NCI-H1417 (cell line): Measurements from ENCODE around the gene TMEFF2.

Source experiments
- DNase-seq, 3 experiments: peaks; one replicate each; lab custom pipeline; 2025; lab: John Stamatoyannopoulos, UW

Gene TMEFF2, protein sequence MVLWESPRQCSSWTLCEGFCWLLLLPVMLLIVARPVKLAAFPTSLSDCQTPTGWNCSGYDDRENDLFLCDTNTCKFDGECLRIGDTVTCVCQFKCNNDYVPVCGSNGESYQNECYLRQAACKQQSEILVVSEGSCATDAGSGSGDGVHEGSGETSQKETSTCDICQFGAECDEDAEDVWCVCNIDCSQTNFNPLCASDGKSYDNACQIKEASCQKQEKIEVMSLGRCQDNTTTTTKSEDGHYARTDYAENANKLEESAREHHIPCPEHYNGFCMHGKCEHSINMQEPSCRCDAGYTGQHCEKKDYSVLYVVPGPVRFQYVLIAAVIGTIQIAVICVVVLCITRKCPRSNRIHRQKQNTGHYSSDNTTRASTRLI

DNA sequence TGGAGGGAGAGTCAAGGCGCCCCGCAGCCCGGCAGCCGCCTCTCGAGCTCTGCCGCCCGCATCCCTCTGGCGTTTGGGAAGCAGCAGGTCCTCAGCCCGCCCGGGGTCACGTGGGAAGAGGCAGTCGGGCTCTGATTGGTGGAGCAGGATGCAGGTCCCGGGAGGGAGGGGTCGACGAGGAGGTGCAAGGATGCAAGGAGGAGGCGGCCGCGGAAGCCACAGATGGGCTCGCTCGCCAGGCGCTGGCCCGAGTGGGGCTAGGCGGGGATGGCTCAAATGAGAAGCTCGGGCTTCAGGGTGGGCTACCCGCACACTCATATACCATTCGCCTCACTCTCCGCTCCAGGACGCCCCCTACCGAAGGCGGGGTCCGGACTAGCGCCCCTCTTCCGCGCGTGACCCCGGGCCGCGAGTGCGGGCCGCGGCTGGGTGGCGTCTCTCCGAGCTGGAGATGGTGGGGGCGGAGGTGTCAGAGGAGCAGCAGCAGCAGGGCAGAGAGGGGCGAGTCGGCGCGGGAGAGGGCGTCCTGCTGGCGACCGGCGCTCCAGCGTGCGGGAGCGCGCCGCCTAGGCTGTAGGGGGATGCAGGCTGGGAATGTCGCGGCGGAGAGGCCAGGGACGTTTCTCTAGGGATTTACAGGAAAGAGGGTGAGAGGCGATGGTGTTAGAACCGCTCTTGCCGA is at the start of gene TMEFF2:
Gene TMEFF2, minus strand, starts transcription at position 68 of the 682 bp plus-strand sequence. CDS start 409 bp downstream, outside the sequence.
- DNase-seq: peak; percentile 63 to 97 (median 95)

DNA sequence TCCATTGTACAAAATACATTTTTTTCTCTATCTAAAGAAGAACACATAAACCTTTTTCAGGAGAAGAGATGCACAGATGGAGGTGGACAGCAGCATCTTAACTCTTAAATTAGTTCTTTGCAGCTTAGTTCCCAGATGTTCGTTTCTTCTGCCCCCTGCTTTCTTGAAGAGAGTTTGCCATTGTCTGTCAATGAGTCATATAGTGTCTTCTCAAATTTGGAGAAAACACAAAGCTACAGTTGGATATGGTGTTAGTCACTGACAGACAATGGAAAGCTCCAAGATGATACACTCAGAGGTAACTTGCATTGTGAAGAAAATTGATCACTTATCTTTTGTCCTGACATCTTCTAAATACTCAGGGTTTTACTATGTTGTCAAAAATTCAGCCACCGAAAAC is 48.8 kb upstream of the TMEFF2 start:
- DNase-seq: no peak

DNA sequence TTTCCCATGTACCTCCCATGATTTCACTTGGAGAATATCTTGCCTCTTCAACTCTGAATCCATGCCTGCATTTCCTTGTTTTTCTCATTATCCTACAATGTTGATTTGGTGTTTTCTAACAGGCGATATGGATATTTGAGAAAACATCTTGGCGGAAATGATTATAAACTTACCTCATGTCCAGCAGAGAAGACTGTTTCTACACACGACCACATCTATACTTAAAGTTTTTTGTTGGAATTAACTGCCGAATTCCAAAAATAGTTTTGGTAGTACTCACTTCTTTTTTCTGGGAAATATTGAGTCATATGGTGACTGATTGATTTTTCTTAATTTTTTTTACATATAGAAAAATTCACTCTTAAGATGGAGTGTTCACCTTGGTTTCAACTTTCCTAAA is 41.4 kb upstream of the TMEFF2 start:
- no peak for DNase-seq

DNA sequence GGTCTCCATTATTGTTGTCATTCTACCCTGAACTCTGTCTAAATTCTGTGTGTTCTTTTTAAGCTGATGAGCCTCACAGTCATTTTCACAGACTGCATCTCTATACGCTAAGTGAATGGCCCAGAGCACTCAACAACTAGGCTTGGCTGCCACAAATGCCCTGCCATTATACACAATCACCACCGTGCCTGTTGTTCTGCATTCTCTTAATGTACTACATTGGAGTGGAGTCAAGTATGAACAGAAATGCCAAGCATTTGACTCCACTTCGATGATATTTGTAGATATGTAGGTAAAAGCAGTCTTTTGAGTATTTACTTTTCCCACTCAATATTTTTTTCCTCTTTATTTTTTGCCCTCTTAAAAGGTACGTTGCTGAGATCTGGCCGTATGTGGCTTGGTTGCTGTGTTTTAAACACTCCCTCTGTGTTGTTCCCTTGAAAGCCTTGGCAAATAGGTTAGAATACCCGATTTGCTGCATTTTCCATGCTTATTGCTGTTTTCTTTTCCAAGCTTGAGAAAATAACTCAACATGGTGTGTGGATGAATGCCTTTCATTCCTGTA is 36.2 kb upstream of the TMEFF2 start:
- DNase-seq: peak in 2 of 3 experiments; percentile 8 to 70

DNA sequence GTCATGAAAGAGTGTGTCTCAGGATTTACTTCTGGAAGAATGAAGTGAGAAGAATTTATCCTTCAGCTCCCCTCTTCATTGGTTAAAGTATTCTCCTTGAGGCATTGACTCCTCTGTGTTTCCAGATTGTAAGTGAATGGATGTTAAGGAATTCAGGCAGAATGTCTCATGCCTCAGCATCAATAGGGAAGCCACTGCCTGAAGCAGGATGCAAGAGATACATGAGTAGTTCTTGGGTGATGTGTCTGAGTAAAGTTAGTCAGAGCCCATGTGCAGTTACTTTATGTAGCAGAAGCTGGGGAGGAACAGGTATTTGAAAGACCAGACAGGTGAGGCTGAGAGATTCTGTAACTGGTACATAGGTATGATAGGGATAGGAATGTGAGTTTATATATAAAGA is 34.0 kb upstream of the TMEFF2 start:
- no peak for DNase-seq

DNA sequence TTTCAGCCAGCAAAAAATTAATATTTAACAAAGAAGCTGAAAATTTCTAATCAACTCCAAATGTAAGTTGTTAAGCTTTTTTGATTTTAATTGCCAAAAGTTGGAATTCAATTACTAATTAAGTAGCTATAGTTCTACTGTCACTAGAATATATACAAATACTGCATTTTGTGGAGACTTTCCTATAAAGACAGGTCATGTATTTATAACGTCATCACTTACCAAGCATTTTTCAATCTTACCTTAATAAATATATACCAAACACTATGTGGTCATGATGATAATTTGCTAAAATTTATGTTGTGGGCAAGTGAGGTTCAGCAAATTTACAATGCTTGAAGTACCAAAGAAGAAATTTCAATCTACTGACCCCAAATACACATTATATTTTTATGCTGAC is 24.2 kb upstream of the TMEFF2 start:
- DNase-seq: no peak

DNA sequence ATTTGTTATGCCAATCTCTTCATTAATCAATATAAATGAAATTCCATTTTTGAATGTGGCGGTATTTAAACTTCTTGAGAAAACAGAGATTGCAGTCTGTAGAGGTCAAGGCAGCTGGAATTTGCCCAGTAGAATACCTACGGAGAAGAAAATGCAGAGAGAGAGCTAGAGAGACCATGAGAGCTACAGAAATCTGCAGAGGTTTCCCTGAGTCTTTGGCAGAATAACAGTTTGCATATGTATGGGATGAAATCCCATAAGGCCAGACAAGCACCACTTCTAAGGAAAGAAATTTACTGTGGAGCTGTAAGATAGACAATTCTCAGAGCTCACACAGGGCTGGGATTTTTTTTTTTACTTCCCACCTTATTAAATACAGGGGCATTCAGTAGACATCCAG is 23.6 kb upstream of the TMEFF2 start:
- DNase-seq: no peak

DNA sequence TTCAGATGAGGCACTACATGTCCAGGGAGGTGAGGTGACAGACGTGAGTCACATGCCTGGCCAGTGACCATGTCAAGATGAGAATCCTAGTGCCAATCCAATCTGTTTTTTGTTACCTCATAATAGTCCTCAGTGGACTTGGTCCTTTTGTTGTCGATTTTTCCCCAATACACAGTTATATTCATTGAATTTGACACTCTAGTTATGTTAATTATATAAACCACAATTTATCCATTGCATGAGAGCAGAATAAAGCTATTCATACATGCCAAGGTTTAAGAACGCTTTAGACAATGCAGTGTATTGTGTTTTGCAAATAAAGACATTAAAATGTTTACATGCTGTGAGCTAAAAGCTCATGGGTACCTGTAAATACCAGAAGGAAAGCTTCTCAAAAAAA is 21.6 kb upstream of the TMEFF2 start:
- DNase-seq: no peak

DNA sequence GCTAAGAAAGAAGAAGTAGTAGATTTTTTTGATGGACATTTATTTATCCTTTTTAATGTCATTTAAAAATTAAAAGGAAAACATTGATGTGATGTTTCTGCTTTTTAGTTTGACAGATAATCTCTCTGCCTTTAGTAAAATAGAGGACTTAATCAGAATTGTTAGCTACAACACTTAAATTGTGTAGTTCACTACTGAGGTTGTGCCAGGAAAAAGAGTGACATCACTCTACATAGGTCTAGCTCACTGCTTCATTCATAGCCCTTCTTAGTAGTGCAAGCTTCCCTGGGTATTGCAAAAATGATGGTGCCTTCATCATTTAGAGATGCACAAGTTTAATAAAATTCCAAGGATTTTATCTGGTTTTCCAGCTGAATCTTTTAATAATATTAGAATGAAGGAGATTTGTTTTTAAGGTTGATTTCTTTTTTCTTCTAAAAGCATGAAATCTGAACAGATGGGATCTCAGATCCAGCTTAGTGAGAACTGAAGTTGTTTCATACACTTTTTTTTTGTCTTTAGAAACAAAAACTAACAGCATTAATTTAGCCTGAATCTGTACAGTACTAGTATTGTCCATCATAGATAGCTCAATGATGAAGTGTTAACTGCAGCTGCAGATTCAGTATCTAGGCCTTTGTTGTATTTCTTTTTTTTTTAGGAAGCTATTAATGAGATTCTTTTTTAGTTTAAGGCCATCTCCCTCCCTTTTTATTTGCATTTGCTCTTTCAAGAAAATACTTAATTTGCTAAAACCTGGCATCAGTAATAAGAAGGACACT is 20.6 kb upstream of the TMEFF2 start:
- peak in 1 of 3 experiments; percentile 14 for DNase-seq

DNA sequence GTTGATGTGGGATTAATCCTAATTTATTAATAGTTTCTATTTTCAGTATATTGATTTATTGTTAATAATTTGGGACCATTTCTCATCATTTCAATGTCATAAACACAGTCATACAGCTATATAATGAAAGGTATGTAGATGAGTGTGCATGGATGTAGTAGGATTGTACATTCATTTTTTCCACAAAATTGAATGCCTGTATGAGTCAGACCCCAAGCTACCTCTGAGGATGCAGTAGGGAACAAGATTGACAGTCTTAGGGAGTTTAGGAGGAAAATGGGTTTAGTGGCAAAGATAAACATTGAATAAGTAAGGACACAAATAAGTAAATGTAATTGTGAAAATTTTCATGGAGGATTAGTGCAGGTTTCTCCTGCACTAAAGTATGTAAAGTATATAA is 14.1 kb upstream of the TMEFF2 start:
- no peak for DNase-seq

DNA sequence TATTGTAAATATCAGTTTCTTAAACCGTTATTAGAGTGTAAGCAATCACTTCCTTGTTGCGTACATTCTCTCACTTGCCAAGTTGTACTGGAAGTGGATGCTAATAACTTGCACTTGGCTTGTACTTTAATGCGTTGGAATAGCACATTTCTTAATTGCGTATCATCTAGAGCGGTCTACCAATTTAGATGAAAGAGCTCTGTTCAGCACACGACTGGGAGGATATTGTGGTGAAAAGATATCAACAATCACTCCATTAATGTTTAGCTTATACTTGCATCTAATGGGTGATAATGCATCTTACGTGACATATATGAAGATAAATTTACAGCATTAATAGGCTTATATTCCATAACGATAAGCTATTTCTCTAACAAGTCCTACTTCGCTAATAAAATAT is 11.7 kb upstream of the TMEFF2 start:
- no peak for DNase-seq

DNA sequence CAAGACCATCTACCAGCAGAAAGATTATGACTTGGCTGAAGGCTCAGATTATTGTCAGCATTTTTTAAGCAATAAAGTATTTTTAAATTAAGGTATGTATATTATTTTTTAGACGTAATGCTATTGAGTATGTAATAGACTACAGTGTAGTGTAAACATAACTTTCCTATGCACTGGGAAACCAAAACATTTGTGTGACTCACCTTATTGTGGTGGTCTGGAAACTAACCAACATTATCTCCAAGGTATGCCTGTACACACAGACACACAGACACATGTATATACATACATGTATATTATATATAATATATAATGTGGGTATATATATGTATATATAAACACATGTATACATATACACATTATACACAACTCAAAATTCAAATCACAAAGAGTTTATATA is 9.1 kb upstream of the TMEFF2 start:
- no peak for DNase-seq

DNA sequence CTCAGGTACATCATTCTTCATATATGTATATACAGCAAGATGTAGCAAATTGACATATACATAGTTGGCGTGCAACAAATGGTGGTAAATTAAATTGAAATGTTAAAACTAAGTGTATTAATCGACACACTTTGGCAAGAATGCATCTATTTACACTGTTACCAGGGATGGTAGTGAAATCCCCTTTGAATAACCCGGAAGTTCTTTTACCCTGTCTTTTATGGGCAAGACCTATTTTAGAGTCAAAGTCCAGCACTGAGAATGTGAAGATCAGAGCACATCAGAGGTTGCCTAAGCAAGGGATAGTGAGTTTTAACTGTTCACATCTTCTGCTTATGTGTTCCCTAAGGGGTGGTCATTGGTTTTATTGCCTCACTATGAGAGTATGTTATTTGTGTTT is 7.6 kb upstream of the TMEFF2 start:
- no peak for DNase-seq

DNA sequence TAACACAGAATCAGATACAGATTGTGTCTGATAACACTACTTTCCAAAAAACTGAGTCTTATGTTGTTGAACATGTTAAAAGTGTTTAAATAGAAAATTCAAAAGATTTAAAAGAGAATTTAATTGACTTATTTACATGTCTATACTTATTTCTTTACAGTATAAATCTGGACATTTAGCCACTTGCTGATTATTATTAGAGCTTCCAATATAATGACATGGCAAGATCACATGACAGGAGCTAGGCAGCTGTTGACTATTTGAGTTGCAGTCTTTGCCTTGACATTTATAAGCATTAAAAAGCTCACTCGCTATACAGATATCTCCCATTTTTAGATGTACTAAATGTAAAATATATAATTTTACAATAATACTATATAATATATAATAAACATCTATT is 6.4 kb upstream of the TMEFF2 start:
- DNase-seq: no peak

DNA sequence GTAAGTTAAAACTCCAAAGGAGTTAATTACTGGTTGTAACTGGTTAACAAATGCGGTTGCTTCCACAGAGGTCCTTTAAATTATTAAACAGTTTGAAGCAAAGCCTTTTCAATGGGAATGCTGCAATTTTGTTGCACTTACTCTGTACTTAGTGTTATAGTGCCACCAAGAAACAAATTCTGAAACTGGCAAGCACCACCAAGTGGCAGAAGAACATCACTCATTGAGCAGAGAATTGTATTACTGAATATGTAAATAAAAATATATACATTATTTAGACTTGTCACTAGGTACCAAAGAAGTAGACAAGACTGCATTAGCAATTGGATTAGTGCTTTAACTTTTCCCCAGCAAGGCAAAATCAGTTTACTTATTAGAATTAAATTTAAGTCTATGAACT is 2.6 kb upstream of the TMEFF2 start:
- peak in 1 of 3 experiments; percentile 45 for DNase-seq

DNA sequence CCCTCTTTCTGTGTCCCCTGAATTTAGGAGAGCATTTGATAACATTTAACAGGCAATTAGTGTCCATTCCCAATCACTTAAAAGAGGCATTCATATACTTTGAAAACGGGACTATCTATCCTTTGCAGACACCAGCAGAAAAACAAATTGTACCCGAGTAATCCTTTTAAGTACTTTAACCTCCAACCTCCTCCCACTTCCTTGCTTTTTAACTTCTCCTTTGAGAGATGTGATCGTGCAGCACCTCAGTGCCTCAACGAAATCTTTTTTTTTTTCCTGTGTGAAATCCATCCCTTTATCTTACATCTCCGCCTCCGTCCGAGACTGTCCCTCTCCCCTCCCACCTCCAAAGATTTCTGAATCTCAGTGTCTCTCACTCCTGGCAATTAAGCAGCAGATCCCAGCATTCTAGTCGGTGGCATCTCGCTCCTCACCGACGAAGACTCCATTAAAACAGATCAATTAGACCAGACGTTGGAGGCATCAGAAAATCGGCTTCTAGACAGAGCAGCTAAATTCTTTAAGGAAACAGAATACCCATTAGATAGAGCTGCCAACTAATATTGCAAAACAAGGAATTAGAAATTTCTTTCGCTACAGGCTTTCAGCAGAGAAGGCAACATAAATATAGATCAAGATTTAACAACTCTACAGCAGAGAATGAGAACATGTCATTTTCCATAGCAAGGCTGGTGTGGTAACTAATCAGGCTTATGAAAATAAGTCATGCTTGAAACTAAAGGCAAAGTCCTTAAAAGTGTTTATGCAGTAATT is 1.9 kb upstream of the TMEFF2 start:
- peak in 2 of 3 experiments; percentile 30 to 49 for DNase-seq

DNA sequence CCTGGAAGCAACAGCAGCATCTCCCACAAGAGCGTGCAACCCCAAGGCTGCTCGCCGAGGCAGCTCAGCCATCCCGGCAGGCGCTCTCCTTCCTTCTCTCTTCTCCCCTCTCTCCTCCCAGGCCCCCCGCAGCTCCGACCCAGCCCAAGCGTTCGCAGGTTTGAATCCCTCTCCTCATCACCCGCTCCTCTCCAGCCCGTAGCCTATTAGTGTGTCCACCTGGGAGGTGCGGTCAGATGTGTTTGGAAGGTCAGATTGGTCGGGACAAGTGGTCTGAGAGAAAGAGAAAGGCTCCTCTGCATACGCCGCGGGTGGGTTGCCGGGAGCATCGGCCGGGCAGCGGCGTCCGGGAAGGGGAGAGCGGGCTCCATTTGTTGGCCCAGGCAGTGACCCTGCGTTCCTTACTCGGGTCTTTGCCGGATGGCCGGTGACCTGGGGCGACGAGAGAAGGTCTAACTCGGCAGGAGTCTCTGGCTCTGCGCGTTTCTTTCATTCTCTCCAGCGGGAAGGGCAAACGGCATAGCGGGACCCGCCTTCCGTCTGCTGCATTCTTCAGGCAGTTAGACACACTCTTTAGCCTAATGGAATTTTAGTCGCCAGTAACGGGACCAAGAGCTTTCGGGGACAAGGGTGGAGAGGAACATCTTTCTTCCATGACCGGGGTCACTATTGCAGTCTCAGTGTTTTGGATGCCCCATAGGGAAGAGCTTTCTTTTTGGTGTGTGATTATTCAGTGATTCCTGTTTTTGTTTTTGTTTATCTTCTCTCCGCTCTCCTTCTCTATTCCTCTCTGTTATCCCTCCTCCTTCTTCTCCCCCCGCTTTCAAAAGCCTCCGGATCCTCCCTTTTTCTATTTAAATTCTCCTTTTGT is 1.1 kb upstream of the TMEFF2 start:
- DNase-seq: peak in 1 of 3 experiments; percentile 51

DNA sequence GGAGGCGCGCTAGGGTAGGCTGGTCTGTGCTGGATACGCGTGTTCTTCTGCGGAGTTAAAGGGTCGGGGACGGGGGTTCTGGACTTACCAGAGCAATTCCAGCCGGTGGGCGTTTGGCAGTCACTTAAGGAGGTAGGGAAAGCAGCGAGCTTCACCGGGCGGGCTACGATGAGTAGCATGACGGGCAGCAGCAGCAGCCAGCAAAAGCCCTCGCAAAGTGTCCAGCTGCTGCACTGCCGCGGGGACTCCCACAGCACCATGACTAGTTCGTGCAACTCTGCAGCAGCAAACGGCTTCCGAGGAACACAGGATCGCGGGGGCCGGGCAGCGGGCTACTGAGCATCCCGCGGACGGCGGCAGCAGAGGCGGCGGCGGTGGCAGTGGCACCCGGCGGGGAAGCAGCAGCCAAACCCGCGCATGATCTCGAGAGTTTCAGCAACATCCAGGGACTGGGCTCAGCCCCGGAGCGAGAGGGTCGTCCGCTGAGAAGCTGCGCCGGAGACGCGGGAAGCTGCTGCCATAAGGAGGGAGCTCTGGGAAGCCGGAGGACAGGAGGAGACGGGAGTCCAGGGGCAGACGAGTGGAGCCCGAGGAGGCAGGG is 368 bp downstream of the TMEFF2 start:
- no peak for DNase-seq

DNA sequence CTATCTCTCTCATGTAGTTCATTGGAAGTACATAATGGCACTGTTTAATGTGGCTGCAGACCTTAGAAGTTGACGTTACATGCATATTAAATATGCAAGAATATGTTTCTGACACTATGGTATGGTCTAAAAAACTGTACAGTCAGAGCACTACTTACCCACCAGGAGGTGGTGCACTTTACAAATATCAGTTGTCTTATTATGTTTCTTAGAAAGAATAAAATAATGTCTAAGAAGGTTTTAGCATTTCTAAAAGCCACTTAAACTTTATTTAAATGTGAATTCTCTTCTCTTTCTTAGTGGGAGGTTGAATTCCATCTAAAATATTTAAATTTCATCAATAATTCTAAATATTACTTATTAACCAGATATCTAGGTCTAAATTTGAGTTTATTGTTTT is 4.3 kb downstream of the TMEFF2 start:
- peak in 2 of 3 experiments; percentile 0 to 29 for DNase-seq

DNA sequence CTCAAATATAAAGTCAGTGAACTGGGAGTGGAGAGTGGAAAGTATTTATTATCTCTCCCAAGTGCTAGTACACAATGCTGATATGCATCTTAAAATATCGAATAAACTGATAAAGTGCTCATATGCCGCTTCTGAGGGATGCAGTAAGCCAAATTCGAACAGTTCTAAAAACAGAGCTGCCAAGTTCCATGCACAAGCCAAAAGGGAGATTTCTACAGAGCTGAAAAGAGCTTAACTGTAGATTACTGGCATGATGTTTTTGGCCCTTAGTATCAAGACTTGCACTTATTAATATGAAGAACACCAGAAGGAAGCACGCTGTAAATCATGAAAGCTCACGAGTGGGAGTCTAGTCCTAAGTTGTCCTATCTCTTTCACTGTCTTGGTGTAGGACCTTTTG is 7.9 kb downstream of the TMEFF2 start:
- DNase-seq: no peak
